Subcutaneous adipose tissue (tissue), 4 donors: ENCODE results near the gene CXCL11. TPM values are rescaled to one million over a fixed set of nuclear protein-coding genes. Genes with fewer than 3 reads are reported as not detected.

Experiments used
- CTCF ChIP-seq: fragments of 450-650 bp; IDR thresholded peaks from one replicate; pipeline ENCODE4 v1.5.1; 2016; ENCODE audit warnings: low read depth, mild to moderate bottlenecking, control low read depth, antibody characterized with exemption, moderate library complexity
- total RNA-seq, 4 donors: library from RNA; depleted of rRNA; stranded (reverse); fragments of >200 nt; gene quantifications; one replicate each; pipeline ENCODE4 v1.1.0, GENCODE V29; 2016

CXCL11 gene
- total RNA-seq, 4 donors from 2014 or later, result 0.34 to 0.75 TPM; not detected in 2

DNA sequence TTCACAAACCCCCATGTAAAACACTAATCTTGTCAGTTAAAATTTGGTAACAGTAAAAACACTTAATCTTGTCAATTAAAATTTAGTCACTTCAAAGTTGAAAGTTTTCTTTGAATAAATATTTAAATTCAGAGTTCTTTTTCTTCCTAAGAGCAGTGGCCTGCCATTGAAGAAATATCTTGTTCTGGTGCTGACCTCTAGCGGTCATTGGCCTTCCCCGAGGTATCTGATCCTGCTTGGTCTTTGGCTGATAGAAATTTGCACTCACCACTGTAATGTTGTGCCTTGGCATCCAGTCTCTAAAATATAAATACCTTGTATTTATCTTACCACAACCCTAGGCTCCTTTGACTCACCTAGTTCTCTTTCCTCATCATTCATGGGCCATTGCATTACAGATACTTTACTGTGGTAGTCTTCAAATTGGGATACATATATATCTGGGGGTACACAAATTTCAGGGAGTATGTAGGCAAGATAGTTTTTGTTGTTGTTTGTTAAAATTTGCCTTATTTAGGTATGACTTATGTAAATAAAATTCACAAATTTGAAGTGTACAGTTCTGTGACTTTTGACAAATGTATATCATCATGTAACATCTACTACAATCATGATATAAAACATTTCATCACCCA is 31.9 kb upstream of the CXCL11 start:
- TF ChIP-seq CTCF, result no peak

GRCh38 chr4:76066546-76066945 is 30.7 kb upstream of the CXCL11 start:
- no peak for TF ChIP-seq CTCF

- no peak for TF ChIP-seq CTCF
Observed at GRCh38 chr4:76061982-76062381, 26.1 kb upstream of the CXCL11 start.

DNA sequence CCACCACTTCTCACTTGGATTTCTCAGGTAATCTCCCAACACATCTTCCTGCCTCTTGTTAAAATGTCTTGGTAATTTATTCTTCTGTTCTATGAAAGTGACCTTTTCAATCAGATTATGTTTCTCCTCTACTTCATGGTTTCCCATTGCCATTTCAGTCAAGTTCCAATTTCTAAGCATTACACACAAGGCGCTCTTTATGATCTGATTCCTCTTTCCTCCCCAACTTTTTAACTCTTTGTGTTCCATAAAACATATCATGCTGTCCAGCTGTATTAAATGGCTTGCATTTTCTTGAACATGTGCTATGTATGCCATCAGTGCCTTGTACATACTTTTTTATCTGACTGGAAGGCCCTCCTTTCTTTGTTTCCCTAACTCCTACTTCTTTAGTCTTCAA is 25.6 kb upstream of the CXCL11 start:
- no peak for TF ChIP-seq CTCF

GRCh38 chr4:76060506-76060905 is 24.6 kb upstream of the CXCL11 start:
- TF ChIP-seq CTCF, result no peak

DNA sequence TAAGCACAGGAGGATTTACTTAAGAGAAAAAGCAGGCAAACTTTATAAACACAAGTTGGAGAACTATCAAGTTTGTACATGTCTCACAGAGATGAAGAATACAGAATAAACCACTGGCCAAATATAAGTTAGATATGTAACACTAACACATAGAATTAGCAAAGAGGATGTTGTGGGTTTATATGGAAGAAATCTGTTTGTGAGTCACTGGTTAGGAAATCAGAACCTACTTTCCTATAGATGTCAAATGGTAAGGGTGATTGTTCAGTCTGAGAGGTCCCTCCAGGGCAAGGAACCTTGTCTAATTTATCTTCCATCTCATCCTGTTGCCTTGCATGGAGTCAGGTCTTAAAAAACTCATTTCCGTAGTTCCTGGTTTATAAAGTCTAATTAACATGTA is 23.9 kb upstream of the CXCL11 start:
- no peak for TF ChIP-seq CTCF

DNA sequence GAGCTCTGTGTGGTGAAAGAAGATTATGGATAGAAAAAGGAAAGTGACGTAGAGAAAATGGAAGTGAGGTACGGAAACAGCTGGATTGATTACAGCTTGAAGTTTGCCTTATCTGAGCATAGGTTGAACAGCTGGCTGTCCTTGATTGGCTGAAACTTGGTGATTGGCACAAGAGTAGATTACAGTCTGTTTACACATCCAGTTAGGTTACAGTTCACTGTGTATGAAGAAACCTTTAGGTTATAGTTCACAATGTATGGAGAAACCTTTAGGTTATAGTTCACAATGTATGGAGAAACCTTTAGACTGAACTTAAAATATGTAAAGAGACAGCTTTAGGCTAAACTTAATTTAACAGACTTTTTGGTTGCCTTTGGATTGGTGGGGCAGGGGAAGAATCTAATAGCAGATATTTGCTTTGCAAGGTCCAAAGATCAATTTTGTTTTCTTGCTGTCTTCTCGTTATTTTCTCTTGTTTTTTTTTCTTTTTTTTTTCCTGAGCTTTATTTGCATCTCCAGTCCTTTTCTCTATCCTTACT is 23.1 kb upstream of the CXCL11 start:
- no peak for TF ChIP-seq CTCF
